ENCODE measurements around the gene PRPF40A.
"Not testable (repeated sequence)": the region's sequence is repeated elsewhere in the genome, so short reads cannot be mapped to it uniquely, and the experiment has no call there.

PRPF40A gene

DNA sequence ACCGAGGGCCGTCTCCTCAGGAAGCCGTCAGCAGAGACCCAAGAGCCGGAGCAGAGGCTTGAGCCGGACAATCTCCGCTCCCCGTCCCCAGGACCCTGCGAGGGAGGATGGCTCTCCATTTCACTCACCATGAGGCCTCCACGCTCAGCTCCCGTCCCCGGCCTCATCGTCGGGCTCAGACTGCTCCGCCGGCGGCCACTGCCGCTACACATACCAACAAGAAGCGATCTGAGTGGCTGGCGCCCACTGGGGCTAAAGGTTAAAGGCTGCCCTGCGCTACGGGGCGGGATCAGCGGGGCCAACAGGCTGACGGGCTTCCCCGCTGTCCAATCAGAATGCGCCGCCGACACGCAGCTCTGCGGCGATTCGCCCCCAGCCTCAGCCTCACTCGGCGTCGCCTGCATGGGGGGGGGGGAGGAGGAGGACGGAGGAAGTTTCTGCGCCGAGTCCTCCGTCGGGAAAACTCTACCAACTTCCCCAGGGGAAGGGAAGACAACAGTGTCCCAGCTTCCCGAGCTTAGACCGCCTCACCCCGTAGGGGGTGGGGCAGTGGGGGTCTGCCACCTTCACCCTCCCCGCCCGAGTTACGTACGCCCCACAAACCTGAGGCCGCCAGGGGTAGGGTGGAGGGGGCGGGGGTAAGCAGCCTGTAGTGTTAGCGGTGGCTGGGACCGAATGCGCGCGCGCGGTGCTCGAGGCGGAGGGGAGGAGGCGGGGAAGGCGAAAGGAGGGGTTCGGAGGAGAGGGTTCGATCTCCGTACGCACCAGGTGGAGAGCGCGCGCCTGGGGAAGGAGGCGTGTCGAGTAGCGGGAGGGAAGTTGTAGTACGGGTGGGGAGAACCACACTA lies at the start of gene PRPF40A:
TSS of gene PRPF40A (minus strand) at position 234 of the 848 bp plus-strand sequence. CDS start at position 212, 22 bp downstream.
- DNase-seq (ENCODE audit: insufficient read length, low spot score), result peak; percentile 61
- peak; percentile 96 for FAIRE-seq

DNA sequence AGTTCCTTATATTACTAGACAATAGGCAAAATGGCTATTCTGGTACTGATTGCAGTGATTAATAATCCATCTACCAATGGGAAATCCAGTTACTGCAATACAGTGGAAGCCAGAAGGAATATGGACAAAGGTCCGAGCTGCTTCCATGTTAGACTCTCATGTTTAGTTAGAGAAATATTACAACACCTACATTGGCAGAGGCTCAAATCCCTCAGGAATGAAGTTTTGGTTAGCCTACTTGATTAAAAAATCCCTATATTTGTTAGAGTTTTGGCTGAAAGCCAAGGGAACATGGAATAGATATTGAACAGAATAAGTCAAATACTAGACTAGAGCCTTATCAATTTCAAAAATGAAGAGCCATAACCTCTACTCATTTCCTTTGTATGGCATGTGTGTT lies 49.7 kb upstream of the PRPF40A start:
- FAIRE-seq (no peak), DNase-seq (ENCODE audit: insufficient read length, low spot score) (no peak)

DNA sequence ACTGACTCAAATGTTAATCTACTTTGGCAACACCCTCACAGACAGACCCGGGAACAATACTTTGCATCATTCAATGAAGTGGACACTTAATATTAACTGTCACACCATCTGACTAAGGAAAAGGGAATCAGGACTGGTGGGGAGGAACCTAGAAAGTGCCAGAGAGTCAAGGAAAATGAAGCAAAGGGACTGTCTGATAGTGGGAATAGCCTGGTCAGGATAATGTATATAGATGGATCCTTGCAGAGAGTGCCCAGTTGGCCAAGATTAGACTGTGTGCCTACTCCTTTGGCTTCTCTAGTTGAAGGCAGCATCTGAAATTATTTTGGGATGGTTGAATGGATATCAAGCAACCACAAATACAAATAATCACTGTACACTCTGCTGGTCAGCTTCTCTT lies 46.4 kb upstream of the PRPF40A start:
- FAIRE-seq (no peak), DNase-seq (ENCODE audit: insufficient read length, low spot score) (no peak)

DNA sequence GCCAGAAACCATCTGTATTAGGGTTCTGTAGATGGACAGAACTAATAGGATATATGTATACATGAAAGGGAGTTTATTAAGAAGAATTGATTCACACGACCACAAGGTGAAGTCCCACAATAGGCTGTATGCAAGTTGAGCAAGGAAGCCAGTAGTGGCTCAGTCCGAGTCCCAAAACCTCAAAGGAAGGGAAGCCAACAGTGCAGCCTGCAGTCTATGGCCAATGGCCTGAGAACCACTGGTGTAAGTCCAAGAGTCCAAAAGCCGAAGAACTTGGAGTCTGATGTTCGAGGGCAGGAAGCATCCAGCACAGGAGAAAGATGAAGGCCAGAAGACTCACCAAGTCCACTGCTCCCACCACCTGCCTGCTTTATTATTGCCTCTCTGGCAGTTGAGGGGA lies 45.9 kb upstream of the PRPF40A start:
- FAIRE-seq; DNase-seq (ENCODE audit: insufficient read length, low spot score): not testable (repeated sequence)

DNA sequence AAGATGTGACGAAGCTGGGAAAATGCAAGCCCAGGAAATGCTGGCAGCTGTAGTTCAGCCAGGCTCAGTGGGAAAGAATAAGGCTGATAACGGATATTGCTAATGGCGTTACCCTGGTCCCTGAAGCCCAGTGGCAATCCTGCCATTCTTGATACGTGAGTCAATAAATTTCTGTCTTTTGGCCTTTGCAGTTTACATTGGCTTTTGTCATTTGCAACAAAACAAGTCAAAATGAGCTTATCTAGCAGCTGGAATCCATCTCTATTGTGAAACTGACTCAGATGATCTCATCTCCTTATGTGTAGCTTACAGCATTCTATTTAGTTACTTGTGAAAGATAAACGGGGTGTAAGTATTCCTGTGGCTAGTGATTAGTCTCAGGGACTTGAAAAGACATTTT lies 44.9 kb upstream of the PRPF40A start:
- FAIRE-seq (no peak), DNase-seq (ENCODE audit: insufficient read length, low spot score) (no peak)

DNA sequence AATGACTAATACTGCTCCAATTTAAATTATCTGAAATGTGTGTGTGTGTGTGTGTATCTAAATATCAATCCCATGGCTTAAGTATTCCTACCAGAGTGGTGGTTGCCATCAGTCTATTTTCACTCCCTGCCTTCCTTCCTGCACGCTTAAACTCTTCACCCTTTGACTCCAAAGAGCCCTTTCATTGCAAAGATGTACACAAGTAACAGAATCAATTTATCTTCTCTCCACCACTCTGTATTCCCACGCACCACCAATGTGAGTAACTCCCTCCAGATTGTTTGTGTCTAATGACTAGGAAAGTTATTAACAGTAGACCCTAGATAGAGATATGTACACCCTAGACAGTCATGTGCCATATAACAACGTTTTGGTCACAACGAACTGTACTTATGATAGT lies 44.0 kb upstream of the PRPF40A start:
- FAIRE-seq (no peak), DNase-seq (ENCODE audit: insufficient read length, low spot score) (no peak)

DNA sequence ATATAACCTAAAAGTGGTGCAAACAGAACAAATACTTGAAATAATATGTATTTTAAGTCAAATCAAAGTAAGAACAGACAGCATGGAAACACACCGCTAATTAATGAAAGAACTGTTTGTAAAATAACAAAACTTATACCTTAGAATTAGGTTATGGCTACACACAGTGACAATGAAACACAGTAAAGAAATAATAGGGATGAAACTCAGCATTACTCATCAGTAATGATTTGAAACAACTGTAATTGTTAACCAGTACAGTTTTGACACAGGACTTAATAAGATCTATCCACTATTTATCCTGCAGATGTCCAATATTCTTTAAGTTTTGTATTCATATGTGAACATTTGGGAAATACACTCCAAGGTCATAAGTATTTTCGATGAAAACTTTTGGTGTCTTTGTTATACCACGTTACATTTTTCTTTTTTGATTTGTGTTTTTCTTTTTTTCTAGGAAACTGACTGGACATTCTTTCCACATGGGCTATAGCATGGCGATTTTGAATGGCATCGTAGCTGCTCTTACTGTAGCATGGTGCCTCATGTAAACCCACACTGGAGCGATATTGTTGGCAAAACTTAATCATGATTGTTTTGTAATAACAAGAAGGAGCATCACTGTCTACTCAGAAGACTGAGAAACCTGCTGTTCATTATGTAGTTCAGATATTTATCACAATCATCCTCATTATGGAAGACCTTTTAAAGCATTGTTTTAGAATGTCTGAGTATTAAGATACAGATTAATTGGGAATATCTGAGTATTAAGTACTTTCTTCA lies 42.2 kb upstream of the PRPF40A start:
- DNase-seq (ENCODE audit: insufficient read length, low spot score), result no peak
- FAIRE-seq, result peak; percentile 74

DNA sequence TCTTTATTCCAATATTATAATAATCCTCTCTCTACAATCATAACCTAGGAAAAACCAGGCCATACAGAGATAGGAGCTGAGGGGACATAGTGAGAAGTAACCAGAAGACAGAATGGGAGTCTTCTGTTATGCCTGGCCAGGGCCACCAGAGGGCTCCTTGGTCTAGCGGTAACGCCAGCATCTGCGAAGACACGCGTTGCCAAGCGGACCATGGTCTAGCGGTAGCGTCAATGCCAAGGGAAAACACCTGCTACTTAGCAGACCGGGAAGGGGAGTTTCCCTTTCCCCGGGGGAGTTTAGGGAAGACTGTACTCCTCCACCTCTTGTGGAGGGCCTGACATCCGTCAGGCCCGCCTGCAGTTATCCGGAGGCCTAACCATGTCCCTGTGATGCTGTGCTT lies 37.8 kb upstream of the PRPF40A start:
- FAIRE-seq, result no peak

DNA sequence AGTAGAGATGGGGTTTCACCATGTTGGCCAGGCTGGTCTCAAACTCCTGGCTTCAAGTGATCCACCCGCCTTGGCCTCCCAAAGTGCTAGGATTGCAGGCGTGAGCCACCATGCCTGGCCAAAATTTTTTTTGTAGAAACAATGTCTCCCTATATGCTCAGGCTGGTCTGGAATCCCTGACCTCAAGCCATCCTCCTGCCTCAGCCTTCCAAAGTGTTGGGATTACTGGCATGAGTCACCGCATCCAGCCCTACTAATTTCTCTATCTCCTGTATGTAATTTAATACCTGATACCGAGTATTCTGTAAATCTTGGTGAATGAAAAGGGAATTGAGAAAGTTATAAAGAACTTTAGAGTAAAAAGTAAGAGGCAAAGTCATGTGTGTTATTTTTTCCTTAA lies 30.5 kb upstream of the PRPF40A start:
- not testable (repeated sequence) for FAIRE-seq; DNase-seq (ENCODE audit: insufficient read length, low spot score)

More for the DNA sequence above, 37.8 kb upstream of the PRPF40A start:
- DNase-seq (ENCODE audit: insufficient read length, low spot score), result no peak

DNA sequence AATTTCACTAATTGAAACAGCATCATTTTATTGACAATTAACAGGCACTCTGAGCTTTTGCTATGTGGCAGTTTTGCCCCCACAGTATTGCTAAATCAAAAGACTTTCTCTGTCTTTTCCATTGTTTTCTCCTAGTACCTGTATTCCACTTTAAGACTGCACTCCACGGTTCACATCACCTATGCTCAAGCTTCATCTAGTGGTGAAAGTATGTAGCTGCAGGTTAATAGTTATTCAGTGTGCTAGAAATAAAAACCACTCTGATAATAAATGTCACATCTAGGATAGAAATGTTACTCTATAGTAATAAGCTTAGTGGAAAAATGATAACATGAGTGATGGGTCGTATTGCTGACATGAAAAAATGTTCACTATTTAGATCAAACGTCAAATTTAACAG lies 25.7 kb upstream of the PRPF40A start:
- FAIRE-seq (no peak), DNase-seq (ENCODE audit: insufficient read length, low spot score) (peak; percentile 2)

DNA sequence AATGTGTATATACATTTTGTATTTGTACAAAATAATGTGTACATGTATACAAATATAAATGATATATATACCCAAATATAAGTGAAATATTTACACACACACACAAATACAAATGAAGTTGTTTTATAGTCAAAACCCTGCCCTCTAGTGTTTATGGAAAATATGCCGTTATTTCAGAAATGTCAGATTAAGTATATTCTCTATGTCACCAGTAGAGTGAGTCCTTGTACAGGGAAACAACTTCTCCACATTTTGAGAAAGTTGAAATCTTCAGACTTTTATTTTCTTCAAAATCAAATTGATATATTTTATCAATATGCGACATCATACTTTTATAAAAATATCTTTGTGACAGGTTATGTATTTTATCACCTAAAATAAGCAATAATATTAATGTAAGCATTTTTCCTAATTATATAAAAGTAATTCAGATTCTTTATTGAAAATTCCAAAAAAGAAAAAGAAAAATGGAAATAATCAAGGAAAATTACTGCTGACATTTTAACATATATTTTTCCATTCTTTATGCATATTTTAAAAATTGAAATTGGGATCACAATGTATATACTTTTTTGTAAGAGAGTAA lies 23.6 kb upstream of the PRPF40A start:
- peak; percentile 57 for FAIRE-seq
- peak; percentile 4 for DNase-seq (ENCODE audit: insufficient read length, low spot score)

DNA sequence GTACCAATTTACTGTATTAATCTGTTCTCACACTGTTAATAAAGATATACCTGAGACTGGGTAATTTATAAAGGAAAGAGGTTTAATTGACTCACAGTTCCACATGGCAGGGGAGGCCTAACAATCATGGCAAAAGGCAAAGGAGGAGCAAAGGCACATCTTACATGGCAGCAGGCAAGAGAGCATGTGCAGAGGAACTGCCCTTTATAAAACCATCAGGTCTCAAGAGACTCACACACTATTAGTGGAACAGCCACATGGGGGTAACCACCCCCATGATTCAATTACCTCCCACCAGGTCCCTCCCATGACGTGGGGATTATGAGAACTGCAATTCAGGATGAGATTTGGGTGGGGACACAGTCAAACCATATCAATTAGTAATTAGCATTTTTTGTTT lies 22.4 kb upstream of the PRPF40A start:
- not testable (repeated sequence) for FAIRE-seq

DNA sequence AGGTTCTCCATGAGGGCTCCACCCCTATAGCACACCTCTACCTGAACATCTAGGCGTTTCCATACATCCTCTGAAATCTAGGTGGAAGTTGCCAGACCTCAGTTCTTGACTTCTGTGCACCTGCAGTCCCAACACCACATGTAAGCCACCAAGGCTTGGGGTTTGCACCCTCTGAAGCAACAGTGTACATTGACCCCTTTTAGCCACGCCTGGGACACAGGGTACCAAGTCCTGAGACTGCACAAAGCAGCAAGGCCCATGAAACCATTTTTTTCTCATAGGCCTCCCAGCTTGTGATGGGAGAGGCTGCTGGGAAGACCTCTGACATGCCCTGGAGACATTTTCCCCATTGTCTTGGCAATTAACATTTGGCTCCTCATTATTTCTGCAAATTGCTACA lies 21.2 kb upstream of the PRPF40A start:
- DNase-seq (ENCODE audit: insufficient read length, low spot score), result no peak
- FAIRE-seq, result peak; percentile 40

More for the DNA sequence above, 22.4 kb upstream of the PRPF40A start:
- DNase-seq (ENCODE audit: insufficient read length, low spot score), result not testable (repeated sequence)

DNA sequence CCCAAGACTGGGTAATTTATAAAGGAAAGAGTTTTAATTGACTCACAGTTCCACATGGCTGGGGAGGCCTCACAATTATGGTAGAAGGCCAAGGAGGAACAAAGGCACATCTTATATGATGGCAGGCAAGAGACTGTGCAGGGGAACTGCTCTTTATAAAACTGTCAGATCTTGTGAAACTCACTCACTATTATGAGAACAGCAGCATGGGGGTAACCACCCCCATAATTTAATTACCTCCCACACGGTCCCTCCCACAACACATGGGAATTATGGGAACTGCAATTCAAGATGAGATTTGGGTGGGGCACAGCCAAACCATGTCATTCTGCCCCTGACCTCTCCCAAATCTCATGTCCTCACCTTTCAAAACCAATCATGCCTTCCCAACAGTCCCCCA lies 20.2 kb upstream of the PRPF40A start:
- DNase-seq (ENCODE audit: insufficient read length, low spot score); FAIRE-seq: not testable (repeated sequence)

DNA sequence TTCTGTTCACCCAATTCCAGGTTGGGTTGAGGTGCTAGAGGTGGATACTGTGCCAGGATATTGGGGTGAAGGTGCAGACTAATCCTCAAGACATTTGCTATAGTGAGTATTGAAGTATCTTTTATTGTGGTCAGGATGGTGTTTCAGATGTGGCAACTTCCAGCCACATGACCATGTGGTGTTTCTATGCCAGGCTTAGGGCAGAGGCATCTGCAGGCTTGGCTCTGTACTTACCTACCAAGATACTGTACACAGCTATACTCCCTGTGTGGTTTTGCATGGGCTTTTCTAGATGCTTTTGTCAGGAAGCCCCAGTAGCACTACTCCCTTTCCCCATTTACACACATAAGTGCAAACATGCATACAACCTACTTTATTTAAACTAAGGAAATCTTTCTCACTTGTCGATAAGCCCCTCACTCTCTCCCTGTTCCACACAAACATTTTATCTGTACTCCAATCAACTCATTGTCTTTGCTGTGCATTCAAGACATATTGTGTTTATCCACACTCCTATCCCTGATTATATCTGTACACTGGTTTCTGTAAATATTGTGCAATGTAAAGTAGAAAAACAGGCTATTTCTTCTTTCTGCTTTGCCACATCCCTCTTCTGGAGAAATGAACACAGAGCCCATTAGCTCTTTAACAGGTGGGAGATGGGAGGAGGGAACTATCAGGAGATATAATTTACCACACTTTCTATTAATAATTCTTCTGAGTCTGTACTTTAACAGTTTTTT lies 13.5 kb upstream of the PRPF40A start:
- FAIRE-seq (peak; percentile 76), DNase-seq (ENCODE audit: insufficient read length, low spot score) (no peak)

DNA sequence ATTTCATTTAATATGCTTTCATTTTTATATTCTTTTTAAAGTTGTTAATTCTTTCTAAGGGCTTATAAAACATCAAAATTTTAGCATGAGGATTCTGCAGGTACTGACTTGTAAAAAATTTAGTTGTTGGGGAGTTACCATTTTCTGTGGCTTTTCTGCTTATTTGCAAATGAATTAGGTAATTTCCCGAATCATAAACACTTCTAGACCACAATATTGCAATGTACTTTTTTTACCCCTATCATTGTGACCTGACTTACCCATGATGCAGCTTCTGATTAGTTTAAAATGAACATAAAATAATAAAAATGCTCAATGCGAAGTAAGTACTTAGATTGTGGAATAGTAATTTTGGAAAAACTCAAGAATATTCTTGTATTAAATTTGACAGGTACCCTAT lies 12.6 kb upstream of the PRPF40A start:
- no peak for DNase-seq (ENCODE audit: insufficient read length, low spot score)
- no peak for FAIRE-seq

DNA sequence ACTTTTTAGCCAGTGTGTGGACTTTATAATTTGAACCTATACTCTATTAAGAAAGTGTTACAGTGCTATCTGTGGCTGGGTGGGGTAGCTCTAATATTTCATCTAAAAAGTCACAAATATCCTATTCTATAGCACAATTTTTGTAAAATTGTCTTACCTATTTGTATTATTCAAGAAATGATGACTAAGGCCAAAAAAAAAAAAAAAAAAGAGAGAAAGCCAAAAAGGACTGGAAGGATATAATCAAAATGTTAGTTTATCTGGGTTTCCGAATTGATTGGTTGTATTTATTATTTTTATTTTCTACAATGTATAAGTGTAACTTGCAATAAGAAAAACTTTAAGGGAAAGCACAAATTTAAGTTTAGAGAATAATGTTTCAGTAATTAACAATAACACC lies 6.7 kb upstream of the PRPF40A start:
- FAIRE-seq (no peak), DNase-seq (ENCODE audit: insufficient read length, low spot score) (no peak)

DNA sequence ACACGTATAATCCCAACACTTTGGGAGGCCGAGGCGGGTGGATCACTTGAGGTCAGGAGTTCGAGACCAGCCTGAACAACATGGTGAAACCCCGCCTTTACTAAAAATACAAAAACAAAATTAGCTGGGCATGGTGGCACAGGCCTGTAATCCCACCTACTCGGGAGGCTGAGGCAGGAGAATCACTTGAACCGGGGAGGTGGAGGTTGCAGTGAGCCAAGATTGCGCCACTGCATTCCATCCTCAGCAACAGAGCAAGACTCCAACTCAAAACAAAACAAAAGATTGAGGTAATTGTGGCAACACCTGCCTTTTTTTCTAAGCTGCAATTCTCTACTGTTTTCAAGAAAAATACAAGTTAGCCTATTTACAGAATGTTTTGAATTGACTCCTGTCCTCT lies 5.4 kb upstream of the PRPF40A start:
- not testable (repeated sequence) for DNase-seq (ENCODE audit: insufficient read length, low spot score); FAIRE-seq

DNA sequence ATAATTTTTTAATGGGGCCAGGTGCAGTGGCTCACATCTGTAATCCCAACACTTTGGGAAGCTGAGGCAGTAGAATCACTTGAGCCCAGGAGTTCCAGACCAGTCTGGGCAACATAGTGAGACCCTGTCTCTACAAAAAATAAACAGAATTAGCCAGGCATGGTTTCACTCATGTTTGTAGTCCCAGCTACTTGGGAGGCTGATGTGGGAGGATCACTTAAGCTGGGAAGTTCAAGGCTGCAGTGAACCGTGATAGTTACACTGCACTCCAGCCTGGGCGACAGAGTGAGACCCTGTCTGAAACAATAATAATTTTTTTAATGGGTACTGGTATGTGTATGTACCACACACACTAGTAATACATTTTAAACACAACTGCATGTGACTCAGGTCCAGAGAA lies 3.5 kb upstream of the PRPF40A start:
- FAIRE-seq, result no peak
- no peak for DNase-seq (ENCODE audit: insufficient read length, low spot score)

DNA sequence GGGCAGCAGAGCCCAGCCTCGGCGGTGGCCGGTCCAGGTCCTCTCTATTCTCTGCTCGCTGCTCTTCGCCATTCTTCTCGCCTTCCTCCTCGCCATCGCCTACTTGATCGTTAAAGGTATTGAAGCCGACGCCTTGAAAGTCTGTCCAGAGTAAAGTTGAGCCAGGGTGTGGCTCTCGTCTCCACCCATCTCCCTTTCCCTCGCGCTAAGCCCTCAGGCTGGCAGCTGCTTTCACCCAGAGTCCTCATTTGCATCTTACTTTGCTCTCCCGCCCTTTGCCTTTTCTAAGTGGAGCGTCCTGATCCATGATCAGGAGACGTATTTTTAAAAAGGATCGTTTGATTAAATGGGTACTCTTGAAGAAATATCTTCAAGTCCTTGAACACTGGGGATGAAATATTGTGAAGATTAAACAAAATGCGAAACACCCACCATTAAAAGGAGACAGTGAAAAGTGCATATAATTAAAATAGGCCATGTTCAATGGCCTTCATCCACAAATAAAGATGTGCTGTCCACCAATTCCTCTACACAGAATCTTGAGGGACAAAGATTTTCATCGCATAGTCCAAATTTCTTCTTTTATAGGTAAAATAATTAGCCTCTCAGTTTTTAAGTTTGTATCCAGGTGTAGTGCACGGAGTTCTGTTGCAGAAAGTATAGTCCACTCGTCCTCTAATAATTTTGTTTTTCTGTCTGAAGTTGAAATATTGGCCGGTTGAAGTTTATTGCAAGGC lies 1.8 kb upstream of the PRPF40A start:
- peak; percentile 90 for FAIRE-seq
- DNase-seq (ENCODE audit: insufficient read length, low spot score), result peak; percentile 18
